H7 (cell line): ENCODE data around the gene CTNNBIP1. TPM values are rescaled to one million over a fixed set of nuclear protein-coding genes. Genes with fewer than 3 reads are reported as not detected.
A peak's percentile ranks its signal among the peaks of the same experiment; 100 is the strongest.

ENCODE experiments used
- DNase-seq: peaks from one replicate; pipeline ENCODE4 v3.0.0; 2012
- H3K27me3 ChIP-seq: 2 replicates; pipeline ENCODE4 v1.6.0; 2011; ENCODE audit warnings: mild to moderate bottlenecking, low read length; ENCODE audit not compliant: control insufficient read depth, insufficient read depth
- H3K36me3 ChIP-seq: replicated peaks from 2 replicates; pipeline ENCODE4 v1.5.1; 2011; ENCODE audit warnings: low read length; ENCODE audit not compliant: control insufficient read depth, insufficient read depth
- H3K4me3 ChIP-seq: 2 replicates; pipeline ENCODE4 v1.5.1; 2011; ENCODE audit warnings: low read depth, mild to moderate bottlenecking, control low read depth, low read length, moderate library complexity; ENCODE audit not compliant: insufficient read depth
- total RNA-seq: library from RNA; depleted of rRNA; stranded (reverse); fragments of >200 nt; shearing (Covaris generic); gene quantifications from 2 replicates; pipeline ENCODE4 v1.2.3, GENCODE V29; 2014

Gene CTNNBIP1
- total RNA-seq, 1 experiment from 2014 or later = 78.8 TPM

- Histone ChIP-seq H3K4me3 (no peak overlapping the region), H3K27me3 (no peaks in the 10 kb centered on the region), H3K36me3 (no peaks in the 10 kb centered on the region)
- no peak for DNase-seq
Observed at GRCh38 chr1:9892563-9893528, 17.2 kb downstream of the CTNNBIP1 start.

GRCh38 chr1:9891207-9891606, 18.9 kb downstream of the CTNNBIP1 start:
- no peaks in the 10 kb centered on the region for H3K27me3 ChIP-seq
- H3K4me3 ChIP-seq = no peak overlapping the region
- peak; percentile 57 for DNase-seq
- no peaks in the 10 kb centered on the region for H3K36me3 ChIP-seq

GRCh38 chr1:9890224-9890731, 19.8 kb downstream of the CTNNBIP1 start:
- Histone ChIP-seq H3K36me3 (no peaks in the 10 kb centered on the region), H3K27me3 (no peaks in the 10 kb centered on the region), H3K4me3 (no peak overlapping the region)
- peak; percentile 62 for DNase-seq

- no peak for DNase-seq
- H3K27me3 ChIP-seq = no peaks in the 10 kb centered on the region
- H3K4me3 ChIP-seq = no peak overlapping the region
- no peaks in the 10 kb centered on the region for H3K36me3 ChIP-seq
Observed at GRCh38 chr1:9889411-9889810, 20.7 kb downstream of the CTNNBIP1 start.

GRCh38 chr1:9888886-9889285, 21.2 kb downstream of the CTNNBIP1 start:
- Histone ChIP-seq H3K4me3 (no peak overlapping the region), H3K27me3 (no peaks in the 10 kb centered on the region), H3K36me3 (no peaks in the 10 kb centered on the region)
- peak; percentile 56 for DNase-seq

- H3K27me3 ChIP-seq = no peaks in the 10 kb centered on the region
- no peaks in the 10 kb centered on the region for H3K36me3 ChIP-seq
- no peak for DNase-seq
- H3K4me3 ChIP-seq = no peak overlapping the region
Observed at GRCh38 chr1:9887070-9887469, 23.0 kb downstream of the CTNNBIP1 start.

- H3K36me3 ChIP-seq = no peaks in the 10 kb centered on the region
- DNase-seq = peak; percentile 50
- no peaks in the 10 kb centered on the region for H3K27me3 ChIP-seq
- H3K4me3 ChIP-seq = no peak overlapping the region
Observed at GRCh38 chr1:9886092-9886742, 23.9 kb downstream of the CTNNBIP1 start.

- H3K36me3 ChIP-seq = no peaks in the 10 kb centered on the region
- H3K4me3 ChIP-seq = no peak overlapping the region
- H3K27me3 ChIP-seq = no peaks in the 10 kb centered on the region
- DNase-seq = peak; percentile 45
Observed at GRCh38 chr1:9884805-9885204, 25.3 kb downstream of the CTNNBIP1 start.

GRCh38 chr1:9883585-9884449, 26.3 kb downstream of the CTNNBIP1 start:
- no peaks in the 10 kb centered on the region for H3K36me3 ChIP-seq
- H3K4me3 ChIP-seq = no peak overlapping the region
- DNase-seq = peak; percentile 51
- no peaks in the 10 kb centered on the region for H3K27me3 ChIP-seq

- Histone ChIP-seq H3K27me3 (no peaks in the 10 kb centered on the region), H3K36me3 (no peaks in the 10 kb centered on the region), H3K4me3 (no peak overlapping the region)
- DNase-seq = no peak
Observed at GRCh38 chr1:9882945-9883303, 27.1 kb downstream of the CTNNBIP1 start.

GRCh38 chr1:9882296-9882944, 27.6 kb downstream of the CTNNBIP1 start:
- Histone ChIP-seq H3K36me3 (no peaks in the 10 kb centered on the region), H3K27me3 (no peaks in the 10 kb centered on the region), H3K4me3 (no peak overlapping the region)
- DNase-seq = no peak

GRCh38 chr1:9881838-9882249, 28.2 kb downstream of the CTNNBIP1 start:
- no peaks in the 10 kb centered on the region for H3K36me3 ChIP-seq
- no peaks in the 10 kb centered on the region for H3K27me3 ChIP-seq
- DNase-seq = no peak

GRCh38 chr1:9878404-9878803, 31.7 kb downstream of the CTNNBIP1 start:
- no peak for DNase-seq
- H3K27me3 ChIP-seq = no peaks in the 10 kb centered on the region
- no peak overlapping the region for H3K4me3 ChIP-seq
- H3K36me3 ChIP-seq = no peaks in the 10 kb centered on the region

More at GRCh38 chr1:9881838-9882249, 28.2 kb downstream of the CTNNBIP1 start:
- no peak overlapping the region for H3K4me3 ChIP-seq

- no peak overlapping the region for H3K4me3 ChIP-seq
- H3K36me3 ChIP-seq = no peaks in the 10 kb centered on the region
- DNase-seq = no peak
- H3K27me3 ChIP-seq = no peaks in the 10 kb centered on the region
Observed at GRCh38 chr1:9877962-9878361, 32.1 kb downstream of the CTNNBIP1 start.
